WTC11 (cell line): ENCODE measurements around the gene NTNG2.

Experiments
- ARID4B ChIP-seq: sonication (generic); formaldehyde crosslinking; IDR thresholded peaks from 2 replicates; pipeline ENCODE4 v1.8.0; 2023; ENCODE audit warnings: missing genetic modification reagents, mild to moderate bottlenecking, borderline replicate concordance
- CREB1 ChIP-seq: sonication (generic); formaldehyde crosslinking; IDR thresholded peaks from 2 replicates; pipeline ENCODE4 v1.8.0; 2023; ENCODE audit warnings: mild to moderate bottlenecking, missing genetic modification reagents
- CTCF ChIP-seq: fragments of 200-600 bp; IDR thresholded peaks from 2 replicates; pipeline ENCODE4 v1.8.0; 2022; ENCODE audit warnings: antibody characterized with exemption
- EMX1 ChIP-seq: fragments of 250-450 bp; sonication (Bioruptor Pico); IDR thresholded peaks from 2 replicates; pipeline ENCODE4 v1.8.0; 2021; ENCODE audit warnings: mild to moderate bottlenecking
- ESRRA ChIP-seq: sonication (generic); formaldehyde crosslinking; IDR thresholded peaks from 2 replicates; pipeline ENCODE4 v1.8.1; 2022; ENCODE audit warnings: mild to moderate bottlenecking, missing genetic modification reagents, borderline replicate concordance
- IRF1 ChIP-seq: sonication (generic); formaldehyde crosslinking; IDR thresholded peaks from 2 replicates; pipeline ENCODE4 v1.8.0; 2023; ENCODE audit warnings: missing genetic modification reagents
- JUN ChIP-seq: sonication (generic); formaldehyde crosslinking; IDR thresholded peaks from 2 replicates; pipeline ENCODE4 v1.8.0; 2023; ENCODE audit warnings: mild to moderate bottlenecking, missing genetic modification reagents
- NFYB ChIP-seq: sonication (generic); formaldehyde crosslinking; conservative IDR thresholded peaks from 2 replicates; pipeline ENCODE4 v1.8.0; 2022; ENCODE audit warnings: low read depth, missing genetic modification reagents
- SMAD4 ChIP-seq: sonication (generic); formaldehyde crosslinking; IDR thresholded peaks from 2 replicates; pipeline ENCODE4 v1.8.0; 2022; ENCODE audit warnings: mild to moderate bottlenecking, missing genetic modification reagents
- SOX15 ChIP-seq: fragments of 250-450 bp; sonication (Bioruptor Pico); IDR thresholded peaks from 2 replicates; pipeline ENCODE4 v1.9.0; 2021; ENCODE audit warnings: mild to moderate bottlenecking
- TEAD4 ChIP-seq: sonication (generic); formaldehyde crosslinking; IDR thresholded peaks from 2 replicates; pipeline ENCODE4 v1.8.0; 2022; ENCODE audit warnings: mild to moderate bottlenecking, missing genetic modification reagents
- ZNF416 ChIP-seq: fragments of 250-450 bp; sonication (Bioruptor Pico); IDR thresholded peaks from 2 replicates; pipeline ENCODE4 v1.9.0; 2021; ENCODE audit warnings: mild to moderate bottlenecking, inconsistent platforms

GRCh38 chr9:132182314-132183091 lies 20.6 kb downstream of the NTNG2 start:
- no peak for TF ChIP-seq SOX15 (CRISPR knock-in tag)
- TF ChIP-seq CTCF, result no peak
- TF ChIP-seq ARID4B (CRISPR knock-in tag), result no peak
- no peak for TF ChIP-seq IRF1
- TF ChIP-seq CREB1, result no peak
- no peak for TF ChIP-seq ZNF416 (CRISPR knock-in tag)
- TF ChIP-seq TEAD4 (CRISPR knock-in tag), result no peak
- TF ChIP-seq SMAD4, result no peak
- no peak for TF ChIP-seq ESRRA (CRISPR knock-in tag)
- no peak for TF ChIP-seq NFYB (CRISPR knock-in tag)
- TF ChIP-seq JUN (CRISPR knock-in tag), result no peak
- no peak for TF ChIP-seq EMX1 (CRISPR knock-in tag)
